ENCODE measurements around the gene BRAF. TPM values are rescaled to one million over a fixed set of nuclear protein-coding genes. Genes with fewer than 3 reads are reported as not detected.

BRAF gene
- total and polyA plus RNA-seq, 2 of the 8 experiments (the other 6 are each of a cell fraction or from before 2014, with no cell fraction given) = 11.4 to 32.6 TPM

DNA sequence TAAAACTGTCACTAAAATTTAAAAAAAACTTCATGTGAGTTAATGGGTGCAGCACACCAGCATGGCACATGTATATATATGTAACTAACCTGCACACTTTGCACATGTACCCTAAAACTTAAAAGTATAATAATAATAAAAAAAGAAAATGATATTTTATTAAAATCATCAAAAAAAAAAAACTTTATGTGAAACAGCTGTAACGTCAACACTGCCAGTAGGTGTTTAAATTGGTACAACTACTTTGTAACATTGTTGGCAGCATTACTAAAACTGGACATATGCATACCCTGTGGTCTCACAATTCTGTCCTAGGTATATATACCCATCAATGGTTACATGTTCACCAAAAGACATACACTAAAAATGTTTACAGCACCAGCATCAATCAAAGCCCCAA, 146.2 kb downstream of the BRAF start (continued):
- TF ChIP-seq RBBP5 (IDR thresholded peaks at IDR 0.05; ENCODE audit: borderline replicate concordance, low read depth, low read length) = no peak
- TF ChIP-seq, protein P1, sequence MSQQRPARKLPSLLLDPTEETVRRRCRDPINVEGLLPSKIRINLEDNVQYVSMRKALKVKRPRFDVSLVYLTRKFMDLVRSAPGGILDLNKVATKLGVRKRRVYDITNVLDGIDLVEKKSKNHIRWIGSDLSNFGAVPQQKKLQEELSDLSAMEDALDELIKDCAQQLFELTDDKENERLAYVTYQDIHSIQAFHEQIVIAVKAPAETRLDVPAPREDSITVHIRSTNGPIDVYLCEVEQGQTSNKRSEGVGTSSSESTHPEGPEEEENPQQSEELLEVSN (IDR thresholded peaks at IDR 0.05) = no peak
